DND-41 (cell line): ENCODE data around the gene LRP1.

Source experiments
- ATAC-seq: fragments of 200-7000 bp; cut with Tn5 transposase; 3 replicates; pipeline ENCODE4 v1.9.1; 2021; ENCODE audit warnings: low read depth; ENCODE audit not compliant: insufficient read depth
- DNase-seq: peaks from one replicate; pipeline ENCODE4 v3.0.0-alpha.2; 2020
- H2AFZ ChIP-seq: 2 replicates; pipeline ENCODE4 v1.6.0; 2012; ENCODE audit warnings: low read depth, low read length
- H3K27ac ChIP-seq: 2 replicates; pipeline ENCODE4 v1.5.1; 2012; ENCODE audit warnings: low read length, inconsistent platforms
- H3K27me3 ChIP-seq: fragments of 200-600 bp; sonication (generic); 2 replicates; pipeline ENCODE4 v1.6.0; 2012; ENCODE audit warnings: low read length, mild to moderate bottlenecking, inconsistent platforms; ENCODE audit not compliant: insufficient read depth, poor library complexity
- H3K36me3 ChIP-seq: 2 replicates; pipeline ENCODE4 v1.5.1; 2012; ENCODE audit warnings: low read length, inconsistent platforms; ENCODE audit not compliant: insufficient read depth
- H3K4me1 ChIP-seq: 2 replicates; pipeline ENCODE4 v1.5.1; 2012; ENCODE audit warnings: mild to moderate bottlenecking, low read length; ENCODE audit not compliant: insufficient read depth
- H3K4me2 ChIP-seq: 2 replicates; pipeline ENCODE4 v1.6.0; 2012; ENCODE audit warnings: mild to moderate bottlenecking, moderate library complexity, low read length, inconsistent platforms; ENCODE audit not compliant: insufficient read depth
- H3K4me3 ChIP-seq, 2 experiments: fragments of 200-600 bp in 1 of 2; shearing (Covaris generic) in 1 of 2; 2 replicates each; pipeline ENCODE4 v1.5.1; 2012 to 2016; ENCODE audit warnings: inconsistent platforms in 2 of 2, low read length in 2 of 2, mild to moderate bottlenecking in 2 of 2, low read depth in 1 of 2, moderate library complexity in 1 of 2
- H3K79me2 ChIP-seq: 2 replicates; pipeline ENCODE4 v1.6.0; 2012; ENCODE audit warnings: low read length, inconsistent platforms; ENCODE audit not compliant: insufficient read depth
- H3K9ac ChIP-seq: 2 replicates; pipeline ENCODE4 v1.6.0; 2012; ENCODE audit warnings: low read depth, mild to moderate bottlenecking, inconsistent platforms, low read length, moderate library complexity
- H3K9me3 ChIP-seq: 2 replicates; pipeline ENCODE4 v1.5.1; 2012; ENCODE audit warnings: low read length, moderate library complexity, mild to moderate bottlenecking, inconsistent platforms; ENCODE audit not compliant: insufficient read depth, severe bottlenecking
- H4K20me1 ChIP-seq: 2 replicates; pipeline ENCODE4 v1.6.0; 2012; ENCODE audit warnings: low read length; ENCODE audit not compliant: insufficient read depth
- EZH2 ChIP-seq: IDR thresholded peaks from 3 replicates; pipeline ENCODE4 v1.6.1; 2012; ENCODE audit warnings: borderline replicate concordance, low read depth, mild to moderate bottlenecking, moderate library complexity, low read length, inconsistent platforms; ENCODE audit not compliant: severe bottlenecking
- TF ChIP-seq, protein P1 (sequence below): IDR thresholded peaks from 2 replicates; pipeline ENCODE4 v1.5.1; 2012; ENCODE audit warnings: borderline replicate concordance, low read length, moderate library complexity, mild to moderate bottlenecking; ENCODE audit not compliant: poor library complexity, severe bottlenecking; ENCODE audit errors: extremely low read depth

LRP1 gene

DNA sequence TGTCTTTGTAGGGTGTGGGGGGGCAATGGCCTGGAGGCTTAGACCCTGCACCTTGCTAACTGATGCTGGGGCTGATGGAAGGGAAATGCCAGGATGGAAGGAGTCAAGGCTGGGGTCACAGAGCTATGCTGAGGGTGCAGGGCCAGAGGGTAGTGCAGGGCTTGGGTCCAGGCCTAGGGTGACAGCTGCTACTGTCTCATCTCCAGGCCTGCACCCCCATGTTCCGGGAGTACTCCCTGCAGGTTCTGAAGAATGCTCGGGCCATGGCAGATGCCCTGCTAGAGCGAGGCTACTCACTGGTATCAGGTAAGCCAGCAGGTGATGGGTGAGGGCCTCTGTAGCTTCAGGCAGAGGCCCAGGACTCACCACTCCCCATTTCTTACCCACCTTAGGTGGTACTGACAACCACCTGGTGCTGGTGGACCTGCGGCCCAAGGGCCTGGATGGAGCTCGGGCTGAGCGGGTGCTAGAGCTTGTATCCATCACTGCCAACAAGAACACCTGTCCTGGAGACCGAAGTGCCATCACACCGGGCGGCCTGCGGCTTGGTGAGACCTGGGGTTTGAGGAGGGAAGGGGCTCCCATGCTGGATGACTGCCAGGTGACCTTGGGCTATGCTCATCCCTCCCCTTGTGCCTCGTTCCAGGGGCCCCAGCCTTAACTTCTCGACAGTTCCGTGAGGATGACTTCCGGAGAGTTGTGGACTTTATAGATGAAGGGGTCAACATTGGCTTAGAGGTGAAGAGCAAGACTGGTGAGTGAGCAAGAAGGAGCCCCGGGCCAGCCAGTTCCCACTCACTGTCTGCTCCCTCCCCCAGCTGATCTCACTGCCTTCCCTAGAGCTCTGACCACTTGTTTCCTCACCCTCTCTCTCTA is 105.3 kb downstream of the LRP1 start:
- H3K4me1 ChIP-seq = peaks cover 41% of the 10 kb centered on the region
- no peak overlapping the region for H2AFZ ChIP-seq
- H3K4me3 ChIP-seq = no peak overlapping the region
- H3K27me3 ChIP-seq = no peaks in the 10 kb centered on the region
- DNase-seq (no peak), ATAC-seq (no peak)
- H3K9me3 ChIP-seq = no peaks in the 10 kb centered on the region
- peaks cover 50% of the 10 kb centered on the region for H4K20me1 ChIP-seq
- no peak overlapping the region for H3K4me2 ChIP-seq
- H3K9ac ChIP-seq = no peak overlapping the region
- peaks cover 35% of the 10 kb centered on the region for H3K79me2 ChIP-seq
- TF ChIP-seq, protein P1, sequence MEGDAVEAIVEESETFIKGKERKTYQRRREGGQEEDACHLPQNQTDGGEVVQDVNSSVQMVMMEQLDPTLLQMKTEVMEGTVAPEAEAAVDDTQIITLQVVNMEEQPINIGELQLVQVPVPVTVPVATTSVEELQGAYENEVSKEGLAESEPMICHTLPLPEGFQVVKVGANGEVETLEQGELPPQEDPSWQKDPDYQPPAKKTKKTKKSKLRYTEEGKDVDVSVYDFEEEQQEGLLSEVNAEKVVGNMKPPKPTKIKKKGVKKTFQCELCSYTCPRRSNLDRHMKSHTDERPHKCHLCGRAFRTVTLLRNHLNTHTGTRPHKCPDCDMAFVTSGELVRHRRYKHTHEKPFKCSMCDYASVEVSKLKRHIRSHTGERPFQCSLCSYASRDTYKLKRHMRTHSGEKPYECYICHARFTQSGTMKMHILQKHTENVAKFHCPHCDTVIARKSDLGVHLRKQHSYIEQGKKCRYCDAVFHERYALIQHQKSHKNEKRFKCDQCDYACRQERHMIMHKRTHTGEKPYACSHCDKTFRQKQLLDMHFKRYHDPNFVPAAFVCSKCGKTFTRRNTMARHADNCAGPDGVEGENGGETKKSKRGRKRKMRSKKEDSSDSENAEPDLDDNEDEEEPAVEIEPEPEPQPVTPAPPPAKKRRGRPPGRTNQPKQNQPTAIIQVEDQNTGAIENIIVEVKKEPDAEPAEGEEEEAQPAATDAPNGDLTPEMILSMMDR = no peak
- no peak for TF ChIP-seq EZH2
- H3K27ac ChIP-seq = no peak overlapping the region
- H3K36me3 ChIP-seq = peaks cover 49% of the 10 kb centered on the region

- Histone ChIP-seq H3K4me3 (no peak overlapping the region), H3K4me1 (peaks cover 41% of the 10 kb centered on the region), H3K79me2 (peaks cover 35% of the 10 kb centered on the region), H3K9me3 (no peaks in the 10 kb centered on the region), H3K4me2 (no peak overlapping the region), H2AFZ (no peak overlapping the region), H3K27me3 (no peaks in the 10 kb centered on the region), H3K9ac (no peak overlapping the region), H3K36me3 (peaks cover 49% of the 10 kb centered on the region), H4K20me1 (peaks cover 50% of the 10 kb centered on the region), H3K27ac (no peak overlapping the region)
- TF ChIP-seq, protein P1 = no peak
- no peak for TF ChIP-seq EZH2
- no peak for DNase-seq
- no peak for ATAC-seq
These were observed 105.9 kb downstream of the LRP1 start for GRCh38 chr12:57234233-57234570.

GRCh38 chr12:57234571-57235016 is 106.3 kb downstream of the LRP1 start:
- ATAC-seq (no peak), DNase-seq (no peak)
- Histone ChIP-seq H3K36me3 (peaks cover 49% of the 10 kb centered on the region), H3K9ac (no peak overlapping the region), H4K20me1 (peaks cover 51% of the 10 kb centered on the region), H3K27ac (no peak overlapping the region), H3K9me3 (no peaks in the 10 kb centered on the region), H3K4me3 (no peak overlapping the region), H3K79me2 (peaks cover 34% of the 10 kb centered on the region), H2AFZ (no peak overlapping the region), H3K4me1 (peaks cover 43% of the 10 kb centered on the region), H3K4me2 (no peak overlapping the region), H3K27me3 (peaks cover under 1% of the 10 kb centered on the region)
- TF ChIP-seq, protein P1 = no peak
- no peak for TF ChIP-seq EZH2
